Subcutaneous adipose tissue (tissue), 4 donors: ENCODE results near the gene NANOS2. TPM values are rescaled to one million over a fixed set of nuclear protein-coding genes. Genes with fewer than 3 reads are reported as not detected.

Source experiments
- total RNA-seq, 4 donors: library from RNA; depleted of rRNA; stranded (reverse); fragments of >200 nt; gene quantifications; one replicate each; pipeline ENCODE4 v1.1.0, GENCODE V29; 2016
- TF ChIP-seq, protein P1 (sequence below): fragments of 450-650 bp; IDR thresholded peaks from one replicate; pipeline ENCODE4 v1.5.1; 2016; ENCODE audit warnings: low read depth, mild to moderate bottlenecking, control low read depth, antibody characterized with exemption, moderate library complexity

The NANOS2 gene
- total RNA-seq, result not detected

- TF ChIP-seq, protein P1, sequence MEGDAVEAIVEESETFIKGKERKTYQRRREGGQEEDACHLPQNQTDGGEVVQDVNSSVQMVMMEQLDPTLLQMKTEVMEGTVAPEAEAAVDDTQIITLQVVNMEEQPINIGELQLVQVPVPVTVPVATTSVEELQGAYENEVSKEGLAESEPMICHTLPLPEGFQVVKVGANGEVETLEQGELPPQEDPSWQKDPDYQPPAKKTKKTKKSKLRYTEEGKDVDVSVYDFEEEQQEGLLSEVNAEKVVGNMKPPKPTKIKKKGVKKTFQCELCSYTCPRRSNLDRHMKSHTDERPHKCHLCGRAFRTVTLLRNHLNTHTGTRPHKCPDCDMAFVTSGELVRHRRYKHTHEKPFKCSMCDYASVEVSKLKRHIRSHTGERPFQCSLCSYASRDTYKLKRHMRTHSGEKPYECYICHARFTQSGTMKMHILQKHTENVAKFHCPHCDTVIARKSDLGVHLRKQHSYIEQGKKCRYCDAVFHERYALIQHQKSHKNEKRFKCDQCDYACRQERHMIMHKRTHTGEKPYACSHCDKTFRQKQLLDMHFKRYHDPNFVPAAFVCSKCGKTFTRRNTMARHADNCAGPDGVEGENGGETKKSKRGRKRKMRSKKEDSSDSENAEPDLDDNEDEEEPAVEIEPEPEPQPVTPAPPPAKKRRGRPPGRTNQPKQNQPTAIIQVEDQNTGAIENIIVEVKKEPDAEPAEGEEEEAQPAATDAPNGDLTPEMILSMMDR, result no peak
These were observed at the start of gene NANOS2 for GRCh38 chr19:45913874-45914830. Gene NANOS2 (minus strand): TSS chr19:45914778. CDS start chr19:45914693, 85 bp downstream.

GRCh38 chr19:45962021-45962420 is 47.4 kb upstream of the NANOS2 start:
- TF ChIP-seq, protein P1, result no peak

DNA sequence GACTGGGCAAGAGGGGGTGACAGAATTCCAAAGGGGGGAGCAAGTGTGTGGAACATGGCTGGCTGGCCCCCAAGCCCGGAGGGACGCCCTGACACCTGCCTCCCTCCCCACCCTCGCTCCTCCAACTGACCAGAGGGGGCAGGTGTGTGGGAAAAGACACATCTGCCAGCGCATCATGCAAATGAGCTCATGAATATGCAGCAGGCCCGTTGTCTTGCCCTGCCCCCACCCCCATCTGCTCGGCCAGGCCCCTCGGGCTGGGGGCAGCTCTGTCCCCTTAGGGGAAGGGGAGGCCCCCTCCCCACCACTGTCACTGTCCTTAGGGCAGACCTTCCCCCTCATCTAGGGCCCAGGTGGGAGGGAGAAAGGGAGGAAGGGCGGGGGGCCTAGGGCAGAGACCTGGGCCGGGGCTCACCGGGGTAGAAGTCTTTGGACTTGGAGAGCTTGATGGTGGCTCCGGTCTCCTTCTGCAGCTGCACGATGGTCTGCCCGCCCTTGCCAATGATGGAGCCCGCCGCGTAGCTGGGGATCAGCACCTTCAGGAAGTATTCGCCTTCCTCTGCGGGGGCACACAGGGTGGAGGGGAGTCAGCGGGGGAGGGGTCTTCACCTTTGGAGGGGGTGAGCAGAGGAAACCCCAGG is 46.1 kb upstream of the NANOS2 start:
- TF ChIP-seq, protein P1, result no peak

DNA sequence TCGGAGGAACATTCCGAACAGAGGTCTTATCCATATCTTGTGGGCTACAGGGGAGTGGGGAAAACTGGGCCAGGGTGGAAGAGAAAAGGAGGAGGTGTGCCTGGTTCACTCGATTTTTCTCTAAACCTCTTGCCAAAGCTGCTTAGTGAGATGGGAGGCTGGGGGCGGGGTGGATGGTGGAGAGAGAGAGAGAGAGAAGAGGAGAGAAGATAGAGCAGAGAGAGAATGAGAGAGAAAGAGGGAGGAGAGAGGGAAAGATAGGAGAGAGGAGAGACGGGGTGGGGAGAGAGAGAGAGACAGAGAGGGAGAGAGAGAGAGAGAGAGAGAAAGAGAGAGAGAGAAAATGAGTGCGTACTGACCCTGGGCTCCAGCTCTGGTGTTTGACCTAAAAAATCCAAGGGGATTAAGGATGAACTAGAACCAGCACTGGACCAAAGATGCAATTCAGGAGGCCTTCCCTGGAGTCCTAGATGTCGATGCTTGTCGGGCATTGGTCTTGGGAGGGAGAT is 45.0 kb upstream of the NANOS2 start:
- TF ChIP-seq, protein P1, result no peak

GRCh38 chr19:45958769-45959516 is 44.4 kb upstream of the NANOS2 start:
- TF ChIP-seq, protein P1, result no peak

DNA sequence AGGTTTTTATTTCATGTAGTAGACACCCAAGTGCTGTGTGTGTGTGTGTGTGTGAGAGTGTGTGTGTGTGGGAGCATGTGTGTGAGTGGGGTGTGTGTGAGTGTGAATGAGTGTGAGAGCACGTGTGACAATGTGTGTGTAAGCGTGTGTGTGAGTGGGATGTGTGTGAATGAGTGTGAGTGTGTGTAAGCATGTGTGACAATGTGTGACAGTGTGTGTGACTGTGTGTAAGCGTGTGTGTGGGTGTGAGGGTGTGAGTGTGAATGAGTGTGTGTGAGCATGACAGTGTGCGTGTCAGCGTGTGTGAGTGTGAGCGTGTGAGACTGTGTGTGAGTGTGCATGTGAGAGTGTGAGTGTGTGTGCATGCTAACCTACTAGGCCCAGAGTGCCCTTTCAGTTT is 43.7 kb upstream of the NANOS2 start:
- TF ChIP-seq, protein P1, result no peak
